GM18909 (cell line): Measurements from ENCODE around the gene CCL4.
"Not testable (repeated sequence)": the region's sequence is repeated elsewhere in the genome, so short reads cannot be mapped to it uniquely, and the experiment has no call there.

Experiments used
- ATAC-seq: cut with Tn5 transposase; IDR thresholded peaks from one replicate; pipeline ENCODE4 v1.9.1; 2021; ENCODE audit warnings: mild to moderate bottlenecking; ENCODE audit not compliant: unreplicated experiment, poor library complexity

The CCL4 gene

DNA sequence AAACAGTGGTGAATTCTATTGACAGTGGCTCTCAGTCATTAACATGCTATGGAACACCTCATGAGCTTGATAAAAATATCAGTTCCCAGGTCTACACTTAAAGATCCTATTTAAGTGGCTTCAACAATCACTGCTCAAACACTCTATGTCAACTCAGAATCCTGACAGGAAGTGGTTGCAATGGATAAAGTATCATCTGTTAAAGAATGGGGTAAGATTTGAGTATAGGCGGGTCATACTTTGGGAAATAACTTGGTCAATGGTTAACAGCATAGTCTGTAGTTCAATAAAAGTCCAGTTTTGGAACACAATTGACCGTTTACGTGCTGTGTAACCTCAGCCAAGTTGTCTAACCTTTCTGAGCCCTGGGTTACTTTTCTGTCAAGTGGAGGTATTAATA, 16.2 kb upstream of the CCL4 start:
- not testable (repeated sequence) for ATAC-seq

DNA sequence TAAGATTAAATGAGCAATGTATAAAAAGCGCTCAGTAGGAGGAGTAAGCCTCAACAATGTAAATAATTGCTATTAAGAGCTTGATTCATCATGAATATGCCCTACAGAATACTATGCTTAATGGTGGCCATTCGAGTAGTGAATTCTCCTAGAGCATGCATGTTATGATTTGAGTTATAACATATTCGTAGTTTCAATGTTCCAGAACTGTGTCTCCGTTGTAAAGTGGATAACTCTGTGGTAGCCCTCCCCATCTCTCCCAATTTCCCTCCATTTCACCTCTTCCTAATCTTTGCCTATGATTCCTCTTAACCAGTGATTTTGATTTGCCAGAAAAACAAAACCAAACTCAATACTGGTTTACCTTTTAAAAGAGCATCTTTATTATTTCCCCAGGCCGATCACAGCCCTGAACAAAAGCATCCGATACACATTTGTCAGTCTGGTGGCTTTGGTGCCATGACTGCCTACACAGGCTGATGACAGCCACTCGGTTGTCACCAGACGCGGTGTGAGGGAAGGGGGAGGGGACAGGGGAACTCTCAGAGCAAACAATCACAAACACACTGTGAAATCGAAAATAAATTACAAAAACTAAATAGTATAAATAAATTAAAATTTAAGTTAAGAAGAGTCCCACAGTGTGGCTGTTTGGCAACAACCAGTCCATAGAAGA, 15.6 kb upstream of the CCL4 start:
- ATAC-seq, result not testable (repeated sequence)

DNA sequence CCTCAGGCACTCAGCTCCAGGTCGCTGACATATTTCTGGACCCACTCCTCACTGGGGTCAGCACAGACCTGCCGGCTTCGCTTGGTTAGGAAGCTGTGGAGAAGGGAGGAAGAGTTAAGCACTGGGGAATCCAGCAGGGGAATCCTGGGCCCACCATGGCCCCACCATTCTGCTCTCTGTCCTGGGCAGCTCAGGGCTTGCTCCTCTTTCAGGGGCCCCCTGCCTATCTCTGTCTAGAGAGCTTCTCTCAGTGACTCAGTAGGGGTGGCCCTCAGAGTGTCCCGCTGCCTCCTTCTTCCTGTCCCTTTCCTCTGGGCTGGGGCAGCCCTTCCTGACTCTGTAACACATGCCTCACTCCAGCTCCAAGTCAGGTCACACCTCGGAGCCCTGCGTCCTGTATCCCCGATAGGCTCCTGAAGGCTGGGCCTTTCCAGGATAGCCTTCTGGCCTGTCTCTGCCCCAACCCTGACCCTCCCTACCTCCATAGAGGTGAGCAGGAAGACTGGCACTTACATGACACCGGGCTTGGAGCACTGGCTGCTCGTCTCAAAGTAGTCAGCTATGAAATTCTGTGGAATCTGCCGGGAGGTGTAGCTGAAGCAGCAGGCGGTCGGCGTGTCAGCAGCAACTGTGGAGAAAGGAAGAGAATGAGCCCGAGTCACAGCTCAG, 14.8 kb upstream of the CCL4 start:
- no peak for ATAC-seq

DNA sequence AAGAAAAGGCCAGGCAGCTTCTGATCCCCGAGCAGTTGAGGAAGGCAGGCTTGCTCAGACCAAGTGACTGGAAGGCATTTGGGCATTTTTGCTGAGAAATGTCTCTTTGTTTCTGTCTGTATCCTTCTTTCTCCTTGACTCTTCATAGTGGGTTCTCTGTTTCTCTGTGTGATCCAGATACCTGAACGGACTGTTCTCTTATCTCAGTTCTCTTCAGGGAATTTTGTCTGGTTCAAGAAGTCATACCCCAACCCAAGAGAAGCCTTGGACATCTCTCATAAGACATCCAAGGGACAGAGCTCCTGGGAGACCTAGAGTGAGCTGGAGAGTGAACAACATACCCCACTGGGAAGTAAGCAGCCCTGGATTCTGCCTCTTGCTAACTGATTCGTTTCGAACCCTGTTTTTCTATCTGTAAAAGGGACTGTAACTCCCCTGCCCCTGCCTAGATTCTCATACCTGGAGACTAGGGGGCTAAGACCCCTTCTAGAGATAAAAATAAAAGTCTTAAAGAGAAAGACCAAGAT, 14.2 kb upstream of the CCL4 start:
- ATAC-seq, result no peak

DNA sequence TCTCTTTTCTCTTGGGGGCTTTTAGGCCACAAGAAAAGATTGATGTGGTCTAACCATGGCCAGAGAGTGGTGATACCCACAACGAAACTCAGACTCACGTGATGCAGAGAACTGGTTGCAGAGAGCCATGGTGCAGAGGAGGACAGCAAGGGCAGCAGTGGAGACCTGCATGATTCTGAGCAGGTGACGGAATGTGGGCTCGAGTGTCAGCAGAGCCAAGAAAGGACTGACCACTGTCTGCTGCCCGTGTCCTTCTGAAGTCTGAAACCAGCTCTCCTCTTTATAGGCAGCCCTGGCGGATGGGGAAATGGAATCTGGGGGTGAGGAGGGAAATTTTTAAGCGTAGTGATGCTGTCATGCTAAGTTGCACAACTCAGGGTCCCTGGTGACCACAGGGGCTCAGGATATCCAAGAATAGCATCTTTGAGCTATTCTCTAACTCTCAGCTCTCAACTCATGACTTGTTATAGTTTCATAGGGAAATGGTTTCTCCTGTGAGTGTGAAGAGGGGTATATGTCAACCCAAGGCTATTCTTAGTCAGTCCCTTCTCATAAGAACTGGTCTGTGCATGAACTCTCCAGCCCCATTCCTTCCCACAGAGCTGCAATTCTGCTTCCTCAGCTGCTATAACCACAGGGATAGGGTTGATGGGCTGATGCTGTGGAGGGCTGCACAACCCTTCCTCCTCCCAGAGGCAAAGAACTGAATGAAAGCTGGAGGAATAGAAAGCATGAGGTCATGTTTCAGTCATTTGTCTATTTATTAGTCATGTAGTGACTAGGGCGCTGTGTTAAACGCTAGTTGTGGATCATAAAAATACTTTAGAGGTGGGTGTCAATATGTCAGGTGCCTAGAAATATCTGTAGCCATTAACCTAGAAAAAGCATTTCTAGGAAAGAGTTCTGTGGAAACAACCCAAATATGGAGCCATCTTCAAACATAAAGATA, 13.5 kb upstream of the CCL4 start, which contains the start of gene CCL3:
TSS of gene CCL3 (minus strand) at position 256 of the 949 bp plus-strand sequence. CDS start at position 171, 85 bp downstream.
- peak; percentile 67 for ATAC-seq

DNA sequence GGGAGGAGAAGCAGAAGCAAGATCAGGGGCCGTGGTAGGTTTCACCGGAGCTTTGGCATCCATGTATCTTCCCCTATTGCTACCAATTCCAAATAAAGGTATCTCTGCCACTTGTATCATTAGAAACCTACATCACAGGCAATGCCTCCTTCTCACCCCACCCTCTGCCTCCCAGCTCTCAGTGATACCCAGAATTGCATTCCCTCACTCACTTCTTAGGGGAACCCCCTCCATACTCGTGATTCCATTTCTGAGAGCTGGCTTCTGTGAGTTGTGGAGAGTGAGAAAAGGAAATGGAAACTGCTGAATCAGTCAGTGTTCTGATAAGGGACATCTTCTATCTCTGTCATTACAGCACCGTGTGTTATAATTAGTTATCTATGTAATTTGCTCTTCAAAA, 11.4 kb upstream of the CCL4 start:
- no peak for ATAC-seq

DNA sequence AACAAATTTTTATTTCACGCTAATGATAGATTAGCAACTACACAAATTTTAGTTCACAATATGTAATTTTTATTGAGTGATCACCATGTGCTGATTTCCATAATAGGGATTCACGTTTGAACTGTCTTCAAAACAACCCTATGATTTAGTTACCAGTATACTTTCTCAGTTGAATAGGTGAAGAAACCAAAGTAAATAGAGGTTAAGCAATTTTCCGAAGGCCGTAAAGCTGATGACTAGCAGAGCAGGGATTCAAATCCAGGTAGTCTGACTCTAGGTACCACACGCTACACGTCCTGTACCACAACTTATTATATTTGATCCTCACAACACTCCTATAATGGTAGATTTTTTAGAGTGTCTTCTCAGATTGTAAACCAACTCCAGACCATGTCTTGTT, 10.9 kb upstream of the CCL4 start:
- ATAC-seq, result not testable (repeated sequence)

DNA sequence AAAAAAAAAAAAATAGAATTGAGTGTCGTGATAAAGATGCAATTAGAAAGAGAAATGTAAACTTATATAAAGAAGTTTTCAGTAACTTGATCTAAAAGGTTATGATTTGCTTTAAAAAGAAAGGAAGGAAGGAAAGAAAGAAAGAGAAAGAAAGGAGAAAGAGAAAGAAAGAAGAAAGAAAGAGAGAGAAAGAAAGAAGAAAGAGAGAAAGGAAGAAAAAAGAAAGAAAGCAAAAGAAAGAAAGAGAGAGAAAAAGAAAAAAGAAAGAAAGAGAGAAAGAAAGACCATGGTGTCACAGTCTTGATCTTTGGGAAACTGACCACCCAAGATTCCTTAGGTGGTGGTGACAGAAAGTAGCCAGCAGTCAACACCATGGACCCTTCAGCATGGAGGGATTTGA, 9.4 kb upstream of the CCL4 start:
- ATAC-seq, result no peak

DNA sequence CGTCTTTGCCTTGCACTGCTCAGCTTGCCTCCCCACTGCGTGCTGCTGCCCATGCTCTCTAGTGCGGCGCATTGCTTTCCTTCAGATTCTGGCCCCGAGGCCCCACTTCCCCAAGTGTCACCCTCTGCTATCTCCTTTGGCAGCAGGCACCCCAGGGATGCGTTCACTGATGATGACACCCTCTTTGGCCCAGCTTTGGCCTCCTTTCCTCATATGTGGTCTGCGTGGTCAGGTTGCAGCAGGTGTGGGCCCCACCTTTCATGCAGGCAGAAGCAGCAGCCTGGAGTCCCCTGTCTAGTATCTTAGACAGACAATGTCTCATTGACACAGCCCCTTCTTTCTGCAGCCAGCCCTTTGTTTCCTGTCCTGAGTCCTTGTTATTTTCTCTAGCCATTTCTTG, 8.9 kb upstream of the CCL4 start:
- ATAC-seq, result no peak

DNA sequence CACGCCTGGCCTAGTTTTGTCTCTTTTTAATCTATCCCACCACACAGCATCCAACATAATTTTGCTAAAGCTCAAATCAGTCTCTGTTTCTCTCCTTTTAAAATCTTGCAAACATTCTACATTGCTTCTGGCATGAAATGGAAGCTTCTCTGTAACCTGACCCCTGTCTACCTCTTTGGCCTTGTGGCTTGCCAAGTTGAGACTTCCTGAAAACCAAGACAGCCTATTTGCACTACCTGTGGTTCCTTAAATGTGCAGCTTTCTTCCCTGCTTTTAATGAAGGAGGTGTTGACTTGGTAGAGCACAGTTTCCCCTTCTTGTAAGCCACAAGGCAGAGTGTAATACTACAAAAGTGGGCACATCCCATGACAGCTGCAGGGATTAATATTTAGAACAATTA, 7.6 kb upstream of the CCL4 start:
- ATAC-seq, result no peak

DNA sequence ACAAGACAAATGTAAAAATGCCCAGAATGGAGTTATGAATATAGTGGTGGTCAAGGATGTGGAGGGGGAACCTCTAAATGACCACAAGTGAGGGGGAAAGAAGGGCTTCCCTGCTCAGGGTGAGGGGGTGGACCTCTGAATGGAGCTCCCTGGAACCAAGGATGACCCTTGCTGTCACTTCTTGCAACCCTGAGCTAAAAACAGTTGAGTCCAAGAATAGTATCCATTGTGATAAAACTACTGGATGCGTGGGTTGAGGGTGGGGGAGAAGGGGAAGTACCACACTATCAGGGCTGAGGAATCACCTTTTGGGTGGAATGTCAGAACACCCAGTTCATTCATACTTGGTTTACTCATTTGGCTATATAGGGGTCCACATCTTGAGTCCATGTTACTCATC, 4.6 kb upstream of the CCL4 start:
- not testable (repeated sequence) for ATAC-seq

DNA sequence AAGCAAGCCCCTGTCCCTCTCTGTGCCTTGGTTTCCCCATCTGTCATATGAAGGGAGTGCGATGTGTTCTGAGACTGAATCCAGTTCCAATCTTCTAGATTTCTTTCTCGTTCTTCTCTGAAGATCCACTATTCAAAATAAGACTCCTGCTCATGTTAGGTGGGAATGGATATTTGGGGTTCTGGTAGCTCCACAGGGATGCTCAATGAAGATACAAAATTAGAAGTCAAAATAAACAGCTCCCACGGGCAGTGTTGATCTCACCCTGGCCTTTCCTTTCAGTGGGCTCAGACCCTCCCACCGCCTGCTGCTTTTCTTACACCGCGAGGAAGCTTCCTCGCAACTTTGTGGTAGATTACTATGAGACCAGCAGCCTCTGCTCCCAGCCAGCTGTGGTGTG, 619 bp downstream of the CCL4 start:
- not testable (repeated sequence) for ATAC-seq

DNA sequence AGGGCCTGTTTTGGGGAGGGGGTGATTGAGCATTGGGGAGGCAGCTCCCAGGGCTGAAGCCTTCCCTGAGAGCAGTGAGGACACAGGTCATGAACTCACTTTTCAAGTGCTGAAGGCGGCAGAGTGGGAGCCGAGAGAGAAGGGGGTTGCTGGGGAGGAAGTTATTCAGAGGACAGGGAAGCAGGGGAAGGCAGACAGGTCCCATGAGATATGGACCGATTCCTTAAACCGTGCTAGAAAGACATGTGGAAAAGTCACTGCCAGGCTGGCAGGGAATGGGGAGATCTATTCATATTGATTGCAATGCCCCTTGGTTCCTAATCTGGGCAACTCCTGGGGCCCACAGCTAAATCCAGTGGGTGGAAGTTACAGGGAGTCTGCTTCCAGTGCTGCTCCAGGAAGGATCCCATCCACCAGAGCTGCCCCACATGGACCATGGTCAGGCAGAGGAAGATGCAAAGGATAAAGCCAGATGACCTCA, 1.1 kb downstream of the CCL4 start:
- no peak for ATAC-seq

DNA sequence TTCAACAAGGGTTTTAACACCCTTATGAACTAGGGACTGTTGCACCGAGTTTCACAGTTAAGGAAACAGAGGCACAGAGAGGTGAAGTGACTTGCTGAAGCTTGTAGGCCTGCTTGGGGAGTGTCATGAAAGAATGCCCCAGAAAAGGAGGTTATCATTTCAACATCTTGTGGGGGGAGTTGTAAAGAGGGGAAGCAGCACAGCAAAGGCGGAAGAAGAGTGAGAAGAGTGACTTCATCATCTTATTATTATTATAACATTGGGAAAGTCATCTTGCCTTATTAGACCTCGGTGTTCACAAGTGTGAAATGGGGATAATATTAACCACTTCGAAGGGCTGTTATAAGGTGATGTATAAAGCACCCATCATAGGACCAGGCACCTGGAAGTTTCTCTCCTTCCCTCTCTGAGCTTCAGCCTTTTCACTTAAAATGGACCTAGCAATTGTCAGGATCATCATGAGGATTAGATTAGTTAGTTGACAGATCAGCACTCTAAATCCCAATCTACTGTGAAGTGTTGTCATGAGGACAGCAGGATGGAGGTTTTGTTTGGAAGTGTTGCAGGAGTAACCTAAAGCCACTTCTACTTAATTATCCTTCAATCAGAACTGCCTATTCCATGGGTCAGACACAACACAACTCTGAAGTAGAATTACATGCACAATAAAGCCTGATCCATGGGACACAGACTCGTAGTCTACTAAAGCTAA, 2.3 kb downstream of the CCL4 start:
- no peak for ATAC-seq

DNA sequence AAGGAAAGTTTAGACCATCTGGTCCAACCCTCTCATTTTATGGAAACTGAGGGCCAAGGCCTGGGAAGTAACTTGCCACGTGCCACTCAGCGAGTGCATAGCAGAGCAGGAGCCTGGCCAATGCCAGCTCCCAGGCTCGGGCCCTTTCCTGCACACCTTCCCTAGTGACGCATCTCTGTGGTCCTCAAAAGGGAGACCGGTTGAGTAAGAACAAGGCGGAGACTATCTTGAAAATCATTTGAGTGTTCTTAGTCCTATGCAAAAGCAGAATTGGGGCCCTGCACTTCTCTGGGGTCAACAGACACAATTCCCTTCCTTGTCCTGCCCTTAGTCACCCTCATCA, 2.8 kb downstream of the CCL4 start:
- ATAC-seq, result no peak

DNA sequence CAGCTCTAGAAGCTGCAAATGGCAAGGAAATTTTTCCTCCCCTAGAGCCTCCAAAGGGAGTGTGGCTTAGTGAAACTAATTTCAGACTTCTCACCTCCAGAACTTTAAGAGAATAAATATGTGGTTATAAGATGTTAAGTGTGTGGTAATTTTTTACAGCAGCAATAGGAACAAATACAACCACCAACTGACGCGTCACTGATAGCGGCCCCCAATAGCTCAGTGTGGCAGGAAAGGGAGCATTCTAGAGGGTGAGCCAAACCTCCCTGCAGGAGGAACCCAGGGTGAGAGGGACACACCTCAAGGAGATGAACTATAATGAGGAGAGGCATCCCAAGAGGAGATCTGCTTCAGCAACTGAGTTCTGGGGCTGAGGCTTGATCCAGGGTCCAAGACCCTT, 4.0 kb downstream of the CCL4 start:
- no peak for ATAC-seq

DNA sequence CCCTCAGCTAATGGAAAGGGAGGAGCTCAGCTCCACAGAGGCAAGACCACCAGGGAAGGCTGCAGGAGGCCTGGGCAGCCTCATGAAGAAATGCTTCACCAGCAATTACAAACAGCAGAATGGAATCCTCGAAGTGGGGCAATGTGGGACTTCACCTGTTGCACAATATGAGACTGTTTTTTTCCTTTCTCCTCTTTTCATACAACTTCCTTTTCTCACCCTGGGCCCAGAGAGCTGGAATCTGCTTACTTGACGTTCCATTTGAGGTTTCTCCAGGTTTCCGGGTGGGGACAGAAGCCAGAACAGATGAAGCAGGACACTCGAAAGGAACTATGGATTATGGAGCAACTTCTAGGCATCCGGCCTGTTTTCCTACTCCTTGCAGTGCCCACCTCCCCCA, 4.6 kb downstream of the CCL4 start:
- not testable (repeated sequence) for ATAC-seq

DNA sequence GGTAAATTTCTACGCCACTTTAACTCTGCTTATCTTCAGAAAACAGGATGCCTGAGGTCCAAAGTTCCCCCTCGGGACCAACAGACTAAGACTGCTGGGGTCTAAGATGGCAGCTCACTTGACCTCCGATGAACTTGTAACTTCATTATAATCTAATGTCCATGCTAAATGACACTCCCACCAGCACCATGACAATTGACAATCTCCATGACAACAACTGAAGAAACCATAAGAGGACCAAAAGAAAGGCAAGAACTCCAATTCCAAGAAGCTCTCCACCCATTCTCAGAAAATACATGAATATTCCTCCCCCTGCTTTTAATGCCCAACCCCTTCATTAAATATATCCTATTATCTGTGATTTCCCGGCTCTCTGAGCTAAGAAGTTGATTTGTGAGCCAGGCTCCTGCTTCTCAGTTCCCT, 7.5 kb downstream of the CCL4 start:
- ATAC-seq, result no peak

DNA sequence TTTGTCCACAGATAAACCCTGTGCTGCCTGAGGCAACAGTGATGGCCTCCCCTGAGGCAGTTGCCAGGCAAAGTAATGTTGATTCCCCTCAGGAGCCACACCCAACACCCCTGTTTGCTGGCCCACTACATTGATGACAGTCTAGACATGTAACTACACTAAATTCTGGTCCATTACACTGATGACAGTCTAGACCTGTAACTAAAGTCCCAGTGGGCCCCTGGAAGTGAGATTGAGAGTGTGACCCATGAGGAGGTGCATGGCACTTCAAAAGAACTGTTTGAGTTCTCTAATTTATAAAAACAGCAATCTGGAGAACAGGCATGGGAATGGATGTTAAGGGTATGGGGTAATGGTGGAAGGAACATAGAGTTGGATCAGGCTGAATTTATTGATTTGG, 8.9 kb downstream of the CCL4 start:
- ATAC-seq, result no peak

DNA sequence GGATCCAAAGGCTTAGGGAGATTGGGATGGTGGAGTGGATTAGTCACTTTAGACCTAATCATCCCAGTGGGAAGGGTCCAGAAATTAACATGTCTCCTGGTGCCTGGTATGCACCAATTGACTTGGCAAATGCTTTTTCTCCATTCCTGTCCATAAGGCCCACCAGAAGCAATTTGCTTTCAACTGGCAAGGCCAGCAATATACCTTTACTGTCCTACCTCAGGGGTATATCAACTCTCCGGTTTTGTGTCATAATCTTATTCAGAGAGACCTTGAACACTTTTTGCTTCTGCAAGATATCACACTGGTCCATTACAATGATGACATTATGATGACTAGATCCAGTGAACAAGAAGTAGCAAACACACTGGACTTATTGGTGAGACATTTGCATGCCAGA, 9.5 kb downstream of the CCL4 start:
- ATAC-seq, result not testable (repeated sequence)
